Suprapubic skin (tissue), 4 donors: Measurements from ENCODE around the gene CBY2. TPM values are rescaled to one million over a fixed set of nuclear protein-coding genes. Genes with fewer than 3 reads are reported as not detected.

Source experiments
- DNase-seq, 2 donors: peaks; one replicate each; pipeline ENCODE4 v3.0.0-alpha.2; 2019; ENCODE audit warnings: low spot score in 2 of 2
- H3K27ac ChIP-seq: fragments of 200-600 bp; sonication (generic); one replicate; pipeline ENCODE4 v1.5.1; 2019
- H3K27me3 ChIP-seq: fragments of 200-600 bp; sonication (generic); one replicate; pipeline ENCODE4 v1.5.1; 2019
- H3K36me3 ChIP-seq: fragments of 200-600 bp; sonication (generic); one replicate; pipeline ENCODE4 v1.5.1; 2019
- H3K4me1 ChIP-seq: fragments of 200-600 bp; sonication (generic); one replicate; pipeline ENCODE4 v1.5.1; 2019
- H3K4me3 ChIP-seq: fragments of 200-600 bp; sonication (generic); one replicate; pipeline ENCODE4 v1.5.1; 2019; ENCODE audit warnings: mild to moderate bottlenecking
- H3K9me3 ChIP-seq: fragments of 200-600 bp; sonication (generic); one replicate; pipeline ENCODE4 v1.5.1; 2019
- EP300 ChIP-seq: sonication (generic); formaldehyde crosslinking; IDR thresholded peaks from one replicate; pipeline ENCODE4 v1.6.1; 2017; ENCODE audit warnings: antibody characterized with exemption
- POLR2A ChIP-seq, 2 donors: fragments of 450-650 bp; IDR thresholded peaks; one replicate each; pipeline ENCODE4 v1.6.1; 2017; ENCODE audit warnings: antibody characterized with exemption in 2 of 2, mild to moderate bottlenecking in 2 of 2, moderate library complexity in 2 of 2
- POLR2AphosphoS5 ChIP-seq, 3 donors: sonication (generic); formaldehyde crosslinking; IDR thresholded peaks; one replicate each; pipeline ENCODE4 v1.6.1; 2017; ENCODE audit warnings: antibody characterized with exemption in 3 of 3
- WGBS: methylation state at CpG from one replicate; pipeline ENCODE4 v1.1.5; 2018; 5-methylcytosine and 5-hydroxymethylcytosine counted together
- total RNA-seq, 4 donors: library from RNA; depleted of rRNA; stranded (reverse); fragments of >200 nt; gene quantifications; one replicate each; pipeline ENCODE4 v1.1.0, GENCODE V29; 2016
- TF ChIP-seq, protein P1 (sequence below), 2 donors: fragments of 200-600 bp in 1 of 2; fragments of 450-650 bp in 1 of 2; sonication (generic) in 1 of 2; IDR thresholded peaks; one replicate each; pipeline ENCODE4 v1.5.1; 2016 to 2019; ENCODE audit warnings: antibody characterized with exemption in 2 of 2, mild to moderate bottlenecking in 1 of 2, moderate library complexity in 1 of 2

The CBY2 gene
- total RNA-seq, 4 donors from 2014 or later: 0.49 TPM; not detected in 3

DNA sequence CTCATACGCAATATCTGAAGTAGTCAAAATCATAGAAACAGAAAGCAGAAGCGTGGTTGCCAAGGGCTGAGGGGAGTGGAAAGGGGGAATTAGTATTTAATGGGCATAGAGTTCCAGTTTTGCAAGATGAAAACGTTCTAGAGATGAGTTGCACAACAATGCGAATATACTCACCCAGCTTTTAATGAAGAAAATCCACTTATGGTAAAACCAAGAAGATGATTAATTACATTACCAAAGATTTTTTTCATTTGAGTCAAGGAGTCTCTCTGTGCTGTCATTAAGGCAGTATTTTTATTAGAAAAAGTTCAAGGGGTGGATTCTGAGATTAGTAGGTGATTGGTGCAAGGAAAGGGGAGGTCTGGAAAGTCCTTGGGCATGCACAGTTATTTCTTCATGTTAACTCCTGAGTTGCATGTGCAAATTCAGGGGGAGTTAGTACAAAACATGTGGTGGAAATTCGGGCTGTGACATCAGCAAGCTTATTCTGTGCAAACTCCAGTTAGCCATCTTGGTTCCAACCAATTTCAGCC, 6.9 kb upstream of the CBY2 start:
- no peak for TF ChIP-seq EP300
- no peak for TF ChIP-seq POLR2A (IDR thresholded peaks at IDR 0.05)
- TF ChIP-seq, protein P1, sequence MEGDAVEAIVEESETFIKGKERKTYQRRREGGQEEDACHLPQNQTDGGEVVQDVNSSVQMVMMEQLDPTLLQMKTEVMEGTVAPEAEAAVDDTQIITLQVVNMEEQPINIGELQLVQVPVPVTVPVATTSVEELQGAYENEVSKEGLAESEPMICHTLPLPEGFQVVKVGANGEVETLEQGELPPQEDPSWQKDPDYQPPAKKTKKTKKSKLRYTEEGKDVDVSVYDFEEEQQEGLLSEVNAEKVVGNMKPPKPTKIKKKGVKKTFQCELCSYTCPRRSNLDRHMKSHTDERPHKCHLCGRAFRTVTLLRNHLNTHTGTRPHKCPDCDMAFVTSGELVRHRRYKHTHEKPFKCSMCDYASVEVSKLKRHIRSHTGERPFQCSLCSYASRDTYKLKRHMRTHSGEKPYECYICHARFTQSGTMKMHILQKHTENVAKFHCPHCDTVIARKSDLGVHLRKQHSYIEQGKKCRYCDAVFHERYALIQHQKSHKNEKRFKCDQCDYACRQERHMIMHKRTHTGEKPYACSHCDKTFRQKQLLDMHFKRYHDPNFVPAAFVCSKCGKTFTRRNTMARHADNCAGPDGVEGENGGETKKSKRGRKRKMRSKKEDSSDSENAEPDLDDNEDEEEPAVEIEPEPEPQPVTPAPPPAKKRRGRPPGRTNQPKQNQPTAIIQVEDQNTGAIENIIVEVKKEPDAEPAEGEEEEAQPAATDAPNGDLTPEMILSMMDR (IDR thresholded peaks at IDR 0.05): no peak
- TF ChIP-seq POLR2AphosphoS5 (IDR thresholded peaks at IDR 0.05): no peak
- no peak for DNase-seq
- Histone ChIP-seq H3K27ac (no peak overlapping the region), H3K4me1 (no peaks in the 10 kb centered on the region), H3K36me3 (no peaks in the 10 kb centered on the region), H3K4me3 (no peak overlapping the region), H3K9me3 (no peaks in the 10 kb centered on the region), H3K27me3 (no peaks in the 10 kb centered on the region)
- WGBS: 61% methylated on average over 5 of the region's 5 CpGs

DNA sequence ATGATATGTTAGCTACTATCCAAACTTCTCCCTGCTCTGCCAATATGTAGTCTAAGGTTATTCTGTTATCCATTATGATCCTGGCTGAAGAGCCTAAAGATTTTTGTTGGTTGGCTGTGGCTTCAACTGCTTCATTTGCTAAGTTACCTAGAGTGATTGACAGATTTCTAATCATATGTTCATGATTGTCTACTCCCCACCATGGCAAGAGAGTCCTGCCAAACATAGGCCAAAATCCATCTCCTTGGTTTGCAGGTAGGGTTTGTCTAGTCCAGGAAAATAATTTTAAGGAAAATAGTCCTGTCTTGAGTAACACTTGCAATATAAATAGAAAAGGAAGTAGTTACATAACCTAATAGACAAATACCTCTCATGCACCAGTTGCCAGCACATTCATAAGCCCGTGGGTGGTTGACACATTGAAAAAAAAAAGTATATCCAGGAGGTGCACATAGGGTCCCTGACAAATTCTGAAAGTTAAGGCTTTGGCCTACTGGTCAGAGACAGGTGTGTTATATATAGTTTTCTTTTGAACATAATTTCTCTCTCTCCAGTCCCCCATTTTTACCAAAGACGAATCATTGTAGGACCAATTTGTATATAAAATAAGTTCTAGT, 5.4 kb upstream of the CBY2 start:
- Histone ChIP-seq H3K27ac (no peak overlapping the region), H3K27me3 (no peaks in the 10 kb centered on the region), H3K36me3 (no peaks in the 10 kb centered on the region), H3K4me3 (no peak overlapping the region), H3K4me1 (no peaks in the 10 kb centered on the region), H3K9me3 (no peaks in the 10 kb centered on the region)
- TF ChIP-seq EP300: no peak
- TF ChIP-seq, protein P1 (IDR thresholded peaks at IDR 0.05): no peak
- no peak for TF ChIP-seq POLR2A (IDR thresholded peaks at IDR 0.05)
- no peak for TF ChIP-seq POLR2AphosphoS5 (IDR thresholded peaks at IDR 0.05)
- WGBS: 51% methylated on average over 2 of the region's 2 CpGs
- DNase-seq: no peak

DNA sequence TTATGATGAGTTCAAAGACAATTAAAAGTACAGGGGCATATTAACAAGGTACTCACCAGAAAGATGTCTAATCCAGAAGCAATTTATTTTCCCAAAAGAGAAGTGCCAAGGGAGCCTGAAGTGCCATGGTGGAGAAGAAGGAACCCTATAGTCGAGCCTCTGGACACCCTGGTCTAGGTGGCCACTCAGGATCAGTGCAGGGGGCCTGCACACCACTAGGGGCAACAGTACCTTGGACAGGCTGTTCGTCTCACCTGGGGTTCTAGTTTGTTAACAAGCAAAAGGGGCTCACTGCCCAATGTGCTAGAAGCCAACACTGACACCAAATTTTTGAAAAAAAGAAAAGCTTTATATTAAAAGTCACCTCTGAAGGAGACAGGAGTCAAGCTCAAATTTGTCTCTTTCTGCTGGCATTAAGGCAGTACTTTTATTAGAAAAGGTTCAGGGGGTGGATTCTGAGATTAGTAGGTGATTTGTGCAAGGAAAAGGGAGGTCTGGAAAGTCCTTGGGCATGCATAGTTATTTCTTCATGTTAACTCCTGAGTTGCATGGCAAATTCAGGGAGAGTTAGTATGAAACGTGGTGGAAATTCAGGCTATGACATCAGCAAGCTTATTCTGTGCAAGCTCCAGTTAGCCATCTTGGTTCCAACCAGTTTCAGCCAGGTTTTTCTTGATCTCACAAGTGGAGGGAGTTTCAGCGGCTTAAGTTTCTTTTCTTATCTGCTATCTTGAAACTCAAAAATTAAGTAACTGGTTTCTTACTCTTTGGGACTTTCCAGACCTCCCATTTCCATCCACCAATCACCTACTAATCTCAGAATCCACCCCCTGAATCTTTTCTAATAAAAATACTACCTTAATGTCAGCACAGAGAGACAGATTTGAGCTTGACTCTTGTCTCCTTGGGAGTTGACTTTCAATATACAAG, 884 bp upstream of the CBY2 start:
- DNase-seq: no peak
- H3K36me3 ChIP-seq: no peaks in the 10 kb centered on the region
- no peak overlapping the region for H3K4me3 ChIP-seq
- H3K4me1 ChIP-seq: no peaks in the 10 kb centered on the region
- H3K27ac ChIP-seq: no peak overlapping the region
- WGBS: 73% methylated on average over 4 of the region's 4 CpGs
- no peaks in the 10 kb centered on the region for H3K27me3 ChIP-seq
- TF ChIP-seq, protein P1 (IDR thresholded peaks at IDR 0.05): no peak
- TF ChIP-seq POLR2AphosphoS5 (IDR thresholded peaks at IDR 0.05): no peak
- TF ChIP-seq POLR2A (IDR thresholded peaks at IDR 0.05): no peak
- no peak for TF ChIP-seq EP300
- no peaks in the 10 kb centered on the region for H3K9me3 ChIP-seq

DNA sequence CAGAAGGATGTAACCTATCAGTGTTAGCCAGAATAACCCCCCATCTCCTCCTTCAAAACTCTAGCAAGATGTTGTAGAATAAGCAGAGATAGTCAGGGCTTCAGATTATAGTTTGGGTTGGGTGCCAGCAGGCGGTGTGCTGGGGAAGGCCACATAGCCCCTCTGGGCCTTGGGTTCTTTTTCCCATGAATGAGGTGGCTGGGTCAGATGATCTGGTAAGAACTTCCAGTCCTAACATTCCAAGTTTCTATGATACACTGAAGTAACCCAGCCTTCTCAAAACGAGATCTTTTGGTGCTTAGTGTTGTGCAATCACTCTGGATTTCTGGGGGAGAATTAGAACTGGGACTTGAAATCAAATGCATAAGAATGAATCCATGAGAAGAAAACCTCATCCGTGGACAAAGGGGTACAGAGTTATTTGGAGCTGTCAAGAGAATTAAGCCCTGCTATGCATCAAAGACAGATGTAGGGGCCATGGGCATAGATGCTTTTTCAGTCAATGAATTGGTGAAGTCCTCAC, 810 bp downstream of the CBY2 start:
- Histone ChIP-seq H3K9me3 (no peaks in the 10 kb centered on the region), H3K4me1 (no peaks in the 10 kb centered on the region), H3K4me3 (no peak overlapping the region), H3K27ac (no peak overlapping the region), H3K27me3 (no peaks in the 10 kb centered on the region), H3K36me3 (no peaks in the 10 kb centered on the region)
- TF ChIP-seq POLR2A (IDR thresholded peaks at IDR 0.05) (no peak), EP300 (no peak), POLR2AphosphoS5 (IDR thresholded peaks at IDR 0.05) (no peak)
- TF ChIP-seq, protein P1 (IDR thresholded peaks at IDR 0.05): no peak
- no peak for DNase-seq
- WGBS: 85% methylated on average over 3 of the region's 3 CpGs
